Stimulated activated effector memory CD8-positive, alpha-beta T cell treated with anti-CD3 and anti-CD28 coated beads, Interleukin-12 subunit alpha, Interleukin-12 subunit beta, amount 100 ng/mL, for 72 hours (primary cell): Measurements from ENCODE around the gene CCDC97.
"Not testable (repeated sequence)": the region's sequence is repeated elsewhere in the genome, so short reads cannot be mapped to it uniquely, and the experiment has no call there.

Experiments
- ATAC-seq: fragments of 150-1000 bp; cut with Tn5 transposase; 2 replicates; pipeline ENCODE4 v1.10.0; 2021
- DNase-seq, 2 donors: peaks; one replicate each; pipeline ENCODE4 v3.0.0; 2021 to 2022; ENCODE audit warnings: low spot score in 2 of 2
- H3K27ac Mint-ChIP-seq: one replicate; pipeline ENCODE4 v1.8.0; 2022; ENCODE audit warnings: mild to moderate bottlenecking, mixed read lengths
- H3K36me3 Mint-ChIP-seq: one replicate; pipeline ENCODE4 v1.8.0; 2022; ENCODE audit warnings: mild to moderate bottlenecking, mixed read lengths
- H3K4me1 Mint-ChIP-seq: one replicate; pipeline ENCODE4 v1.8.0; 2022; ENCODE audit warnings: mixed read lengths
- H3K4me3 Mint-ChIP-seq: one replicate; pipeline ENCODE4 v1.8.0; 2022; ENCODE audit warnings: mild to moderate bottlenecking, mixed read lengths
- H3K9me3 Mint-ChIP-seq: one replicate; pipeline ENCODE4 v1.8.0; 2022; ENCODE audit warnings: mixed read lengths

Gene CCDC97

DNA sequence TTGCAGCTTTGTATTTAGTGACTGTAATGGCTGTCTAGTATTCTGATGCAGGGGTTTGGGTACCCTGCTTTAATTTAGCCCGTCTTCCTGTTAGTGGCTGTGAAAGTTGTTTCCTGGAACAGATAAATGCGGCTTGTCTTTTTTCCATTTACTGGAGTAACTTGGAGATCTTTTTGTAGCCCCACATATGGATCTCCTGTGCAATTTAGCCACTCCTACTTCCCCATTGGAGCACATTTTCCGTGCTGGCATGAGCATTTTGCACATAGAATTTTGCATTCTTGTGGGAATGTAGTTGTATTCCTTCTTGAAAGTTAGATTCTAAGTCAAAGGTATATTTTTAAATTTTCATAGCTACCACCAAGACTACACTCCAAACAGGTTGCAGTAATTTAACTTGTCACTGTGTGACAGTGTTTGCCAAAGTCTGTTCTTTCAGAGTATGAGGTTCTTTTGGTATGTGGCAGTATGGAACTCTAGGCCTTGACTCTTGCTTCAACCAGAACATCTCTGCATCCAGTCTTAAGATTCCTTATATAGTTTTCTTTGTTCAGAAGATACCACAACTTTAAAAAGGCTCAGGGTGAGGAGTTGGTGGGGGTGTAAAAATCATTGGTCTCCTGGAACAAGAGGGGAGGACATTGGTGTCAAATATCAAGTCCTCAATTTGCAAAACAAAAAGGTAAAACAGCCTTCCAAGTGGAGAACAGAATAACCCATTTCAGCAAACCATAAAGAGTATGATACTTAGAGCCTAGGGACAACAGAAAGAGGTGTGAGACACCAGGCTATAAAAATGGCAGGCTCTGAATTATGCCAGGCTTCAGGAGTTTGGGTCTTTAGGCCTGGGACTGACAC lies 21.1 kb upstream of the CCDC97 start:
- H3K4me1 Mint-ChIP-seq = no peaks in the 10 kb centered on the region
- H3K9me3 Mint-ChIP-seq = no peaks in the 10 kb centered on the region
- peaks cover 100% of the 10 kb centered on the region for H3K36me3 Mint-ChIP-seq
- peak overlapping the region; percentile 52 for H3K27ac Mint-ChIP-seq
- DNase-seq (no peak), ATAC-seq (no peak)
- H3K4me3 Mint-ChIP-seq = no peak overlapping the region

DNA sequence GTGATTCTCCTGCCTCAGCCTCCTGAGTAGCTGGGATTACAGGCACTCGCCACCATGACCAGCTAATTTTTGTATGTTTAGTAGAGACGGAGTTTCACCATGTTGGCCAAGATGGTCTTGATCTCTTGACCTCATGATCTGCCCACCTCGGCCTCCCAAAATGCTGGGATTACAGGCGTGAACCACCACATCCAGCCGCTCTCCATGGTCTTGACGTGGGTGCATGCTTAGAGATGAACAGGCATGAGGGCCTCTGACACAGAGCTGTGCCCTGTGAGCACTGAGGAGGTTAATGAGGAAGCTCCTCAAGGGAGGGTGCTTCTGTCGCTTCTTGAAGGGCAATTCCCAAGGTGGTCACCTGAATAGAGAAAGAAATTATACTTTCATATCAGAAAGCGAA lies 20.2 kb upstream of the CCDC97 start:
- H3K9me3 Mint-ChIP-seq, DNase-seq, ATAC-seq, H3K4me1 Mint-ChIP-seq, H3K4me3 Mint-ChIP-seq, H3K27ac Mint-ChIP-seq: not testable (repeated sequence)
- peaks cover 100% of the 10 kb centered on the region for H3K36me3 Mint-ChIP-seq

DNA sequence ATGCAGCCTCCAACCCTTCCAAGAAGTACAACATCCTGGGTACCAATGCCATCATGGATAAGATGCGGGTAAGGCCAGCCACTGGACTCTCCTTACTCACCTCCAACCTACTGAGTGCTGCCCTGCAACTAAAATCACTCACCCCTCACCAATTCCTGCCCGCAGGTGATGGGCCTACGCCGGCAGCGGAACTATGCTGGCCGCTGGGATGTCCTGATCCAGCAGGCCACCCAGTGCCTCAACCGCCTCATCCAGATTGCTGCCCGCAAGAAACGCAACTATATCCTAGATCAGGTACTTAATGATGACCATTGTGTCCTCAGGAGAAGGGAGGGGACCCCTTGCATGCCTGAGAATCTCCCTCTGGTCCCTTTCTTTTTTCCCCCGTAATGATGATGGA lies 15.6 kb upstream of the CCDC97 start:
- DNase-seq (no peak), ATAC-seq (no peak)
- no peaks in the 10 kb centered on the region for H3K9me3 Mint-ChIP-seq
- peaks cover 100% of the 10 kb centered on the region for H3K36me3 Mint-ChIP-seq
- H3K27ac Mint-ChIP-seq = peak overlapping the region; percentile 99
- no peak overlapping the region for H3K4me3 Mint-ChIP-seq
- H3K4me1 Mint-ChIP-seq = peaks cover 52% of the 10 kb centered on the region

DNA sequence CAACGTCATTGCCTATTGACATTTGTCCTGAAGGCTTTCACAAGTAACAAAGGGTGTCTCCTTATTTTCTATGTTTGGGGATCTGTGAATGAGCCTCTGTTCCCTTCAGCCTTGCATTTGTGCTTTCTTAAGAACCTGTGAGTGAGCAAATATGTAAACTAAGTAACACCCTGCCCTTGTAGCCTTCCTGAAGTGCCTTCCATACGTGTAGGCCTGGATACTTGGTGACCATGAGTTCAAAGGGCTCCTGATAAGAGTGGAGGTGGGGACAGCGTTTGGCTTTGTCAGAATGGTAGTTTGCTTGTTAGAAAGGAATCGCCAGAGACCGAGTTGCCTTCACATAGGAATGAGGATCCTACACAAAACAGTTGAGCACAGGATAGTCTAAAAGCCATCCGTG lies 14.5 kb upstream of the CCDC97 start:
- H3K36me3 Mint-ChIP-seq = peaks cover 100% of the 10 kb centered on the region
- ATAC-seq = no peak
- H3K4me3 Mint-ChIP-seq = no peak overlapping the region

DNA sequence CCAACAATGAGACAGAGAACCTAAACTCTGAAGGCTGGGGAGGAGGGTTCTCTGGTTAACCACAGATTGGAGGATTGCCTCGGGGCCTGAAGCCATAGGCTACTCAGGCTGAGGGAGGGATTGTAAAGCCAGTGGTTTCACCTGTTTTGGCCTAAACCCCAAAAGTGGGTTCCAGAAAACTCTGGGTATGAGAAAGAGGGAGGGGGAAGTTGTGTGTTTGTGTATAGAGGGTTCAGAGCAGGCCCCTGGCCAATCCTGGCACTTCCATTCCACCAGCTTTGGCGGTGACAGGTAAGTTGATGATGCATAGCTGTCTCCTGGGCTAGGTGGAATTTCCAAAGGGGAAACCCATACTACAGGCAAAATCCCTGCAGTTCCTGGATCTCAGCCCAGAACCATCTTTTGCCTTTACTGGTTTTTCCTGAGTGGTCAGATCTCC lies 13.5 kb upstream of the CCDC97 start:
- peaks cover 100% of the 10 kb centered on the region for H3K36me3 Mint-ChIP-seq
- H3K4me1 Mint-ChIP-seq = peaks cover 71% of the 10 kb centered on the region
- no peaks in the 10 kb centered on the region for H3K9me3 Mint-ChIP-seq
- ATAC-seq = no peak
- no peak for DNase-seq
- peak overlapping the region; percentile 52 for H3K4me3 Mint-ChIP-seq
- peak overlapping the region; percentile 99 for H3K27ac Mint-ChIP-seq

More for the DNA sequence above, 14.5 kb upstream of the CCDC97 start:
- Mint-ChIP-seq H3K9me3 (no peaks in the 10 kb centered on the region), H3K27ac (peak overlapping the region; percentile 99), H3K4me1 (peaks cover 63% of the 10 kb centered on the region)
- no peak for DNase-seq

DNA sequence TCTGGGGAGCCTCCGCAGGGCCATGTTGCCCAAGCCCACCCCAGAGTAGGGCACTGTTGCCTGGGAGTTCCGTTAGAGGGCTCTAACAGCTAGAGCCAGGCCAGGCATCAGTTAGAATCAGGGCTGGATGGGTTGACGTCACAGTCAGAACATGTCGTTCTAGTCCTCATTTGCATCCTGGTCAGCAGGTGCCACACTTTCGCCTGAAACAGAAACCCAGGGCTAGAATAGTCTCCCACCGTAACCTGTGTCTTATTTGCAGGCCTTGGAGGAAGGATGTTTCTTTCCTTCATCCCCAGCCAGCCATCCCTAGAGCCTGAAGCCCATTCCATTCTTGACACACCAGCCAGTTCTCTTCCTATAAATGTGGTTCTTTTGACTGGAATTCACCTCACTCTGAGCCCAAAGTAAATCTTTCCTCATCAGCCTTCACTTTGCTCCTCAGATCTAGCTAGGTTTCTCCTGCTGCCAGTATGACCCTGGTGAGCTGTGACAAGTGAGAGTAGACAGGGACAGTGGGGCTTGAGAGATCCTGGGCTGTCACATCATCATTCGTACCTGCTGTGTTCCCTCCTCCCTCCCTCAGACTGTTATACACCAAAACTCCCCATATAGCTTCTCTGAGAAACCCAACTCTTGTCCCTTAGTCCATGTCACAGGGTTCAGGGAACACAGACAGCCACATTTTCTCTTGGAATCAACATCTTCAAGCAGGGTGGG lies 12.2 kb upstream of the CCDC97 start:
- H3K4me3 Mint-ChIP-seq = peak overlapping the region; percentile 52
- DNase-seq = no peak
- H3K27ac Mint-ChIP-seq = peak overlapping the region; percentile 99
- peak; percentile 66 for ATAC-seq
- no peaks in the 10 kb centered on the region for H3K9me3 Mint-ChIP-seq
- H3K36me3 Mint-ChIP-seq = peaks cover 100% of the 10 kb centered on the region
- peaks cover 85% of the 10 kb centered on the region for H3K4me1 Mint-ChIP-seq

DNA sequence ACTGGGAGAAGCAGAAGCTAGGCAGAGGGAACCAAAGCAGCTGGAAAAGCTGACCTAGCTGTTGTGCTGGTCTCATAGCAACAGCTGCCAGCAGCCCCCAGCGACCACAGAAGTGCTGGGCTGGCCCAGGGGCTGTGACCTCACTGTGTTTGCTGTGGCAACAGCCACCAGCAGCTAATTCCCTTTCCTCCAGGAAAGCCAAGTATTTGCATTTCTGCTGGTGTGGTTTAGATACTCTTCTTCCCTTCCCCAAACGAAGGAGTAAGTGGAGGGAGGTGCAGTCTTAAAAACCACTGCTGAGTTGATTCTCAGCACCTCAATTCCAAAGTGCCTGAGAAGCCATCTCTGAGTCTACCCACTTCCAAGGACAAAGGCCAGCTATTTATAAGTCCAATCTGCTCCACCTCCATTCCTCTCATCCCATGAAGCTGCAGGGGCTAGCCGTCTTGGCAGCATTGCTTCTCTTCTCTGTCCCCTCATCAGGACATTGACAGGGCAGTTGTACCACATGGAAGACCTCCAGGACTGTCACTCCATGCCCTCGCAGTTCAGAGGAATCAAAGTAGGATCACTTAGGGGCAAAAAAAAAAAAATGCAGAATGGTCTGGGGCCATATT lies 11.5 kb upstream of the CCDC97 start:
- peaks cover 91% of the 10 kb centered on the region for H3K4me1 Mint-ChIP-seq
- DNase-seq (no peak), ATAC-seq (no peak)
- H3K36me3 Mint-ChIP-seq = peaks cover 100% of the 10 kb centered on the region
- peak overlapping the region; percentile 52 for H3K4me3 Mint-ChIP-seq
- no peaks in the 10 kb centered on the region for H3K9me3 Mint-ChIP-seq
- peak overlapping the region; percentile 99 for H3K27ac Mint-ChIP-seq

DNA sequence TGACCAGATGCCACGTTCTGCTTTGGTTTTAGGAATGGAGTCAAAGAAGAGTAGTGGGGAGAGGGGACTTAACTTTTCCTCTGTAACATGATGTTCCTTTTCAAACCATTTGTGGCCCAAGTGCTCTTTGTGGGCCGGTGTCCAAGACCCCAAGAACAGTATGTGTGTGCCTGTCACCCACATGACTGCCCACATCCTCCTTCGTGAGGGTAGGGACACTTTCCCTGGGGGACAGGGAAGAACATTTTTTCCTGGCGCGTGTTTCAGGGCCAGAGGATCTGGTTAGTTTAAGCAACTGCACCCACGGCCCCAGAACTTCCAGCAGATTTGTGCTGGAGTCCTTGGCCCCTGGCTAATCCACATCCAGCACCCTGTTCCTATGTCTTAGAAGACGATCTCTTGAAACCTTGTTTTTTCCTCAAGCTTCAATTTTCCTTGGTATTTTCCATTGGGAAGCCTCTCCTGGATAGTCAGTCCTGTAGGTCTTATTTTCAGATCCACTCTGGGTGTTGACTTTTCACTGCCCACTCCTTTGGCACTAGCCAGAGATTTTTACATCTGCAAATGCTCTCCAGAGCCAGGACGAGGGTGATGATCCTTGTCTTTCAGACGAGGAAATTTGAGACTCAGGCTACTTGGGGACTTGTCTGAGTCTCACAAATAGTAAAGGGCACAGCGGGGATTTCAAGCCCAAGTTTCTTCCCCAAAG lies 10.8 kb upstream of the CCDC97 start:
- Mint-ChIP-seq H3K9me3 (no peaks in the 10 kb centered on the region), H3K36me3 (peaks cover 100% of the 10 kb centered on the region), H3K27ac (peak overlapping the region; percentile 99), H3K4me3 (no peak overlapping the region), H3K4me1 (peaks cover 96% of the 10 kb centered on the region)
- ATAC-seq = no peak
- no peak for DNase-seq

DNA sequence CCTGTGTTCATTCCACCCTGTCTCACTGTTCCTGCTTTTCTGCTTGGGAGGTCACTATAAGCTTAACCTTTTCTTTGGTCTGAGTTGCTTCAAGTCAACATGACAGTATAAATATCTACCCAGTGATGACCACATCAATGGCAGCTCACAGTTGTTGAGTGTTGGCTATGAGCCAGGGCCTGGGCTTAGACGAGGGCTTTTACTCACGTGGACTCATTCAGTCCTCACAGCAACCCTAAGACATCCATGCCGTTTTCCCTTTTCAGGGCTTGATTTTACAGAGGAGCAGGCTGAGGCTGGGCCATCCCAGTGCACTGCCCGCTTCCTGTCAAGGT lies 10.2 kb upstream of the CCDC97 start:
- Mint-ChIP-seq H3K36me3 (peaks cover 100% of the 10 kb centered on the region), H3K4me1 (peaks cover 96% of the 10 kb centered on the region), H3K9me3 (no peaks in the 10 kb centered on the region), H3K27ac (peak overlapping the region; percentile 99), H3K4me3 (no peak overlapping the region)
- ATAC-seq (no peak), DNase-seq (no peak)

DNA sequence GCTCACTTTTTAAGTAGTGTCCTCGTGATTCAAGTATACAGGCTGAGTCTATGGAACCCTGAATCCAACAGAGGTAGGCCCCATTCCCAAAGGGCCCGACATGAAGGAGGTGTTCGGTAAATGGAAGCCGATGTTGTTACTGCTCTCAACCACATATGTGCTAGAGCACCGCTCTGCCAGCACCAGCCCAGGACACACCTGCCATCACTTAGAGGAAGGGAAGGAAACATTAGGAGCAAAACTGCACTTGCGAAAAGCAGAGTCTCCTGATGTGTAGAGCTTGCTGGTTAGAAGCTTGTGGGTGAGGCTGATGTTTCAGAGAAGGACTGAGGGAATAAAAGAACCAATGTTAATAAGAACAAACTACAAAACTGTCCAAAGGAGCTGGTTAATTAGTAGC lies 9.4 kb upstream of the CCDC97 start:
- Mint-ChIP-seq H3K4me3 (no peak overlapping the region), H3K4me1 (peaks cover 99% of the 10 kb centered on the region), H3K27ac (peak overlapping the region; percentile 99), H3K36me3 (peaks cover 100% of the 10 kb centered on the region), H3K9me3 (no peaks in the 10 kb centered on the region)
- ATAC-seq = no peak
- DNase-seq = no peak

DNA sequence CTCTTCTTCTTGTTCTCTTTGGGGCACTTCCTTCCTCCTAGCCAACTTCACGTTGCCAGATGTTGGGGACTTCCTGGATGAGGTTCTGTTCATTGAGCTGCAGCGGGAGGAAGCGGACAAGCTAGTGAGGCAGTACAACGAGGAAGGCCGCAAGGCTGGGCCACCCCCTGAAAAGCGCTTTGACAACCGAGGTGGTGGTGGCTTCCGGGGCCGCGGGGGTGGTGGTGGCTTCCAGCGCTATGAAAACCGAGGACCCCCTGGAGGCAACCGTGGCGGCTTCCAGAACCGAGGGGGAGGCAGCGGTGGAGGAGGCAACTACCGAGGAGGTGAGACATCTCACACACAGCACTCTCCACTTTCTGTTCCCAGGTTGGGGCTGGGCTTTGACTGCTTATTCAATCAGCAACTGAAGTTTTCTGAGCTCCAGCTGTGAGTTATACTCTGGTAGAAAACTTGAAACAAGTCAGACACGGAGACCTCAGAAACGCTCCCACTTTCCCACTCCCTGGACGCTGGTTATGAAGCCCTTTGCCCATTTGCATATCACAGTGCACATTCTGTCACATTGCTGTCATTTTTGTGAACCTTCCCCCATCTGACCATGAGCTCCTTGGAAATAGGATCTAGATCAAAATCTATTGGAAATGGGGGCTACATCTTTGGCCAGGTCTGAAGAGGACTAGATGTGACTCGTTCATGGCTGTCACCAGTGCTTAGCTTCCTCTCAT lies 7.2 kb upstream of the CCDC97 start:
- ATAC-seq (peak; percentile 90), DNase-seq (peak; percentile 68 to 91)
- H3K27ac Mint-ChIP-seq = peak overlapping the region; percentile 99
- peaks cover 99% of the 10 kb centered on the region for H3K4me1 Mint-ChIP-seq
- H3K9me3 Mint-ChIP-seq = no peaks in the 10 kb centered on the region
- peak overlapping the region; percentile 67 for H3K4me3 Mint-ChIP-seq
- peaks cover 100% of the 10 kb centered on the region for H3K36me3 Mint-ChIP-seq

DNA sequence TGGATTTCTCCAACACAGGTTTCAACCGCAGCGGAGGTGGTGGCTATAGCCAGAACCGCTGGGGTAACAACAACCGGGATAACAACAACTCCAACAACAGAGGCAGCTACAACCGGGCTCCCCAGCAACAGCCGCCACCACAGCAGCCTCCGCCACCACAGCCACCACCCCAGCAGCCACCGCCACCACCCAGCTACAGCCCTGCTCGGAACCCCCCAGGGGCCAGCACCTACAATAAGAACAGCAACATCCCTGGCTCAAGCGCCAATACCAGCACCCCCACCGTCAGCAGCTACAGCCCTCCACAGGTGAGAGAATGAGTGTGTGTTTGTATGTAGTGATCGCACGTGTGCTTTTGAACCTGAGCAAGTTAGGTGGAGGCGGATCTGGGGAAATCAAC lies 6.0 kb upstream of the CCDC97 start:
- Mint-ChIP-seq H3K4me1 (peaks cover 99% of the 10 kb centered on the region), H3K27ac (peak overlapping the region; percentile 99), H3K36me3 (peaks cover 100% of the 10 kb centered on the region), H3K9me3 (no peaks in the 10 kb centered on the region), H3K4me3 (peak overlapping the region; percentile 67)
- DNase-seq (no peak), ATAC-seq (no peak)

DNA sequence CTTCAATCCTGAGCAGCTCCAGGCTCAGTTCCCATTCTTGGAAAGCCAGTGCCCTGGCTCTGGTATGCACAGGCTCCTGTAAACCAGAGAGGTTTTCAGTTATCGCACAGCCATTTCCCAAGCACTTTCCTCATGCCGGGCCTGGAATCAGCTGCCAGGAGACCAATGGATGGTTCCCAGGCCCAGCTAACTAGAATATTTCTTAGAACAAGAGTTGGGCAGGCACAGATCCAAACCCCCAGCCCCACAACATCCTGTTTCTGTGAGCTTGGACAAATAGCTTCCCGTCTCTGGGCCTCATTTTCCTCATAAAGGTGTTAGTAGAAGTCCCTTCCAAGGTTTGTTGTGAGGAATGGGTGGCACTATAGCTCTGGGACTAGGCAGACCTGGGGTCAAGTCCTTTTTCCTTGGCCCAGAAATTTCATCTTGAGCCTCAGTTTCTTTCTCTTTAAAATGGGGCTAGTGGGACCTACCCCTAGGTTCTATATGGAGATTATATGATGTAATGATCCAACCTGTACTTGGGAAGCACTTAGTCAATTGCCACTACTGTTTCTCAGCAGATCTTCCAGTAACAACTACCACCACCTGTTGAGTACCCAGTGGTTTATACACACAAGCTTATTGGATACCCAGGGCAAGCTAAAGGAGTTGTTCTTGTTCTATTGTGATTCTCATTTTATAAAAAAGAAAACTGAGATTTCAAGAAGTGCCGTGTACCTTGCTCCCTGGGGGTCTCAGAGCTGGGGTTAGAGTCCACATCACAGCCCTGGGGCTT lies 5.1 kb upstream of the CCDC97 start:
- Mint-ChIP-seq H3K27ac (peak overlapping the region; percentile 99), H3K4me1 (peaks cover 95% of the 10 kb centered on the region), H3K4me3 (peak overlapping the region; percentile 67), H3K9me3 (no peaks in the 10 kb centered on the region), H3K36me3 (peaks cover 100% of the 10 kb centered on the region)
- DNase-seq (no peak), ATAC-seq (no peak)
